ENCODE data around the gene TUBB1.

- TF ChIP-seq EZH2phosphoT487 (conservative IDR thresholded peaks at IDR 0.05; ENCODE audit: low read length) = no peak
- TF ChIP-seq CTCF (IDR thresholded peaks at IDR 0.05; ENCODE audit: insufficient read depth, low read length, poor library complexity, severe bottlenecking) = no peak
Observed at GRCh38 chr20:59042796-59043631, 23.8 kb downstream of the TUBB1 start.

Data from SU-DHL-6 (cell line).